Measurements from ENCODE around the gene TRIM46.

GRCh38 chr1:155207806-155208540 is 34.3 kb downstream of the TRIM46 start, which contains the start of gene THBS3:
- TF ChIP-seq CTCF (IDR thresholded peaks at IDR 0.05; ENCODE audit: insufficient read depth, low read depth, low read length) (no peak), EZH2 (IDR thresholded peaks at IDR 0.05; ENCODE audit: insufficient read depth, low read length) (no peak)

All from astrocyte (in vitro differentiated cells and primary cell).